SK-N-MC (cell line): Measurements from ENCODE around the gene TMEM260.

Source experiments
- EZH2 ChIP-seq: fragments of 200-600 bp; sonication (generic); IDR thresholded peaks from one replicate; pipeline ENCODE4 v1.6.1; 2017; ENCODE audit warnings: antibody characterized with exemption
- FOXP2 ChIP-seq: optimal IDR thresholded peaks from 2 replicates; pipeline ENCODE3; 2011; ENCODE audit warnings: mild to moderate bottlenecking, moderate library complexity; ENCODE audit not compliant: insufficient read depth; ENCODE audit errors: extremely low read length, control extremely low read depth
- POLR2AphosphoS5 ChIP-seq: IDR thresholded peaks from 2 replicates; pipeline ENCODE4 v1.6.1; 2012; ENCODE audit warnings: mild to moderate bottlenecking, low read depth, low read length, borderline replicate concordance

- TF ChIP-seq EZH2 (no peak), POLR2AphosphoS5 (no peak), FOXP2 (no peak)
These were observed 71.4 kb downstream of the TMEM260 start for GRCh38 chr14:56650979-56651378.
